Measurements from ENCODE around the gene GABRR3.
"Not testable (repeated sequence)": the region's sequence is repeated elsewhere in the genome, so short reads cannot be mapped to it uniquely, and the experiment has no call there.

The GABRR3 gene

DNA sequence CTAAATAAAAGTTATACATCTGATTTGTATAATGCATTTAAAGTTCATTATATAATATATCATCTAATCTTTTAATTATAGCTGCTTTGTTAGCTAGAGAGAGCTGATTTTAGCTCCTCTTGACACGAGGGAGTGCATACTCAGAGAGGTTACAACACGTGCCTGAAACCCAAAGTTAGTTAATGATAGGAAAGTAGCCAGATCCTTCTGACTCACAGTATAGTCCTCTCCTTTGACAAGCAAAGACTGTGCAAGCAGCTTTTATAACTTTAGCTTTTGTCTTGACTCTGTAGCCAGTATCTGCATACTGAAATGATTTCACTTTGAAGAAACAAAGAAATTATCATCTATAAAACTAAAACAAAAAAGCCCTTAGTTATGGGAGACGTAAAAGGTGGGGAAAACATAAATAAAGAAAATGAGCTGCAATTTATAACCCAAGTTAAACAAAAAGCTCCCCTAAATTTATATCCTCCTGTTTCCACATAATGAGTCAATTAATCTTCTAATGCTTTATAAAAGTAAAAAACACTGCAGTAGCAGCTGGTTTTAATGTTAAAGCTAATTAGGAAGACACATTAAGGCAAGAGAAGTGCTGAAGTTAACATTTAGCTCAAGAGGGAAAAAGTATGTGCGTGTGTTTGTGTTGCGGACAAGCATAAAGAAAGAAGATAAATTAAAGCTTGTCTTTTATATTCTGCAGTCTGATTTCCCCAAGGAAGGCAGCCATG, 13.1 kb downstream of the GABRR3 start:
- DNase-seq (ENCODE audit: low spot score): no peak

DNA sequence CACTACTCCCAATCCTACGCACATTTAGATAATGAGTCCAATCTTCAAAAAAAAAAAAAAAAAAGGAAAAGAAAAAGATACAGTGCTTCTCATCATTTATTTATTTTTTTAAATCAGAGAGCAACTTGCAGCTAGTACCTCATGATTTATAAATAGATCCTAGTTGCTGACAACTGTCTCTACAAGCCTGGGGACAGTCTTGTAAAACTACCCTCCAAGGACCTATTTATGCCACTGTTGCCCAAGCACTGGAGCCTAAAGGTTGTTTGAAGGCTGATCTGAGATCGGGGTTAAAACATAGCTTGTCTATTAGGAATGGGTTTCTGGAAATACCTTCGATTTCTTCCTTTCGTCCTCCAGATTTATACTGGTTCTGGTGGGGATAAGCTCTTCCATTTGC, 14.7 kb downstream of the GABRR3 start:
- no peak for DNase-seq (ENCODE audit: low spot score)

DNA sequence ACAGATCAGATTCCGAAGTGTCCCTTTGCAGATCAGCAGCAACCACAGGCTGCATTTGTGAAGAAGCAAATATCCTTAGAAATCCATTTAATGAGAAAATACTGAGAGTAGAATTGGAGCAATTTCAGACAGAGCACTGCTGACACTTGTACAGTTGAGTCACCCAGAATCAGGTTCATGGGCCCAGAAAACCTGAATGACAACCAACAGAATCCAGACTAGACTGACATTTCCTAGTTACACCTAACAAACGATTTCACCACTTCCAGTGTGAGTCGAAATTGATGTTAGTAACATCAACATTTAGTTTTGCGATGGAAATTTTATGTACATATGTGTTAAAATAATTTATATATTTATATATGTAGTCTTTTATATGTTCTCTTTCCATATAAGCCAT, 16.8 kb downstream of the GABRR3 start:
- DNase-seq (ENCODE audit: low spot score): no peak

DNA sequence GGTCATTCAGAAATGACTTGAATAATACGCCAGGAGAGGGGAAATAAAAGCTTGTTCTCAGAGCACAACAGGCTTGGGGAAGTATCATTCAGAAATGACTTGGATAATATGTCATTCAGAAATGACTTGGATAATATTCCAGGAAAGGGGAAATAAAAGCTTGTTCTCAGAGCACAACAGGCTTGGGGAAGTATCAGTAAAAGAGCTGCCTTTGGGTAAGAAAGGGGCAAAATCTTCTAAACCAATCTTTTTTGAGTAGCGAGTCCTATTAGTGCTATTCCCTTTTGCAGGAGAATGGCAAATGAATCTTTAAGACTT, 20.9 kb downstream of the GABRR3 start:
- DNase-seq (ENCODE audit: low spot score): no peak

DNA sequence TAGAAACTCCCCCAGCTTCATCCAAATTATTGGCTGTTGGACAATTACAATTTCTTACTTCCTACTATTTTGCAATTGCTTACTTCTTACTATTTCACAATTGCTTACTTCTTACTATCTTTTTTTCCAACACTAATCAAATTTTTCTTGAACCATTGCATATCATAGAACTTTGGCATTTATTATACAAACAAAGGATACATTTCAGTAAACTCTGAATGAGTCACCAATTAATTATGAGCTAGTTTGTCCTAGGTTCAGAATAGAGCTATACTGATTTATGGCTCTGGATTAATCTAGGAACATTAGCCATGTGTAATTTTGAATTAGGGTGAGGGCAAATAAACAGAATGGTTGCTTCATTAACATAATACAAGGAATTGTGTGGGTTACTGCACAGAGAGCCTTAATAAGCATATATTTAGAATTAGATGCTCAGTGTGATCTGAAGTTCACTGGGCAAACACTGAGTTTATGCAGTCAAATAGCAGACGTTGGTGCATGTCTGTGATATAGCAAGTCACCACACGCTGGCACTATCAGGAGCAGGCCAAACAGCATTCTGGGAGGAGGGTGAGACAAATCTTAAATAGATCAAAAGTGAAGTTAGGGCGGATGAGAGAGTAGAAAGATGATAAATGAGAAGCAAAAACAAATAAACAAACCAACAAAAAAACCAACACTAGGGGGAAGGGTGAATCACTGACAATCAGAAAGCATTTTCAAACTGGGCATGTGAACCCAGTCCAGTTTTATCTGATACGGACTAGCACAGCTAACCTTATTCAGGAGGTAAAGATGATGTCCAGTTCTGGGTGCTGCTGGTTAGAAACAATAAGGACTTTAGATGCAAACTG, 21.5 kb downstream of the GABRR3 start:
- DNase-seq (ENCODE audit: low spot score): no peak

DNA sequence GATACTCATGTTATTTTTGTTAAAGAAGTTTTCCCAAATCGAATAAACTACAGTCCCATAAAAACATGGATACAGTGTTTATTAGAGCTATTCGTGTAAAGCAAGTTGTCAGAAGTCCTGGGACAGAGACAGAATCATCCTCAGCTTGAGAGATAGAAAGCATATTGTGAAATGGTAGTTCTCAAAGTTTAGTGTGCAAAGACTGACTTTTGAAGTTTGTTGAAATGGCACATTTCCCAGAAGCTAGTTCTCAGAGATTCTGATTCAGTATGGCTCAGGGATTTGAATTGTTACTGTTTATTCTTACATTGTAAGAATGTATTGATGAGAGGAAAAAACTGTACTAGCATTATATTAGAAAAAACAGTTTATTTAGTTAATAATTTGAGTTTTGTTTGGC, 22.1 kb downstream of the GABRR3 start:
- no peak for DNase-seq (ENCODE audit: low spot score)

DNA sequence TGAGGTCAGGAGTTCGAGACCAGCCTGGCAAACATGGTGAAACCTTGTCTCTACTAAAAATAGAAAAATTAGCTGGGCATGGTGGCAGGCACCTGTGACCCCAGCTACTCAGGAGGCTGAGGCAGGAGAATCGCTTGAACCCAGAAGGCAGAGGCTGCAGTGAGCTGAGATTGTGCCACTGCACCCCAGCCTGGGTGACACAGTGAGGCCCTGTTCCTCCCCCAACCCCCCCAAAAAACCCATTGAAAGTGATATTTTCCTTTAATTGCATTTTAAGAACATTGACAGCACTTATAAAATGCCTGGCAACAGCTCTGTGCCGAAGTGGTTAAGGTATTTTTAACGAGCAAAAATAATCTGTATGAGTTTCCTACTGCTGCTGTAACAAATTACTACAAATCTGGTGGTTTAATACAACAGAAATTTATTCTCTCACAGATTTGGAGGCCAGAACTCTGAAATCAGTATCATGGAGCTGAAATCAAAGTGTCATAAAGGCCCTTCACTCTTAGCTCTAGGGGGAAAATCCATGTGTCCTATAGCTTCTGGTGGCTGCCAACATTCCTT, 24.1 kb downstream of the GABRR3 start:
- not testable (repeated sequence) for DNase-seq (ENCODE audit: low spot score)

DNA sequence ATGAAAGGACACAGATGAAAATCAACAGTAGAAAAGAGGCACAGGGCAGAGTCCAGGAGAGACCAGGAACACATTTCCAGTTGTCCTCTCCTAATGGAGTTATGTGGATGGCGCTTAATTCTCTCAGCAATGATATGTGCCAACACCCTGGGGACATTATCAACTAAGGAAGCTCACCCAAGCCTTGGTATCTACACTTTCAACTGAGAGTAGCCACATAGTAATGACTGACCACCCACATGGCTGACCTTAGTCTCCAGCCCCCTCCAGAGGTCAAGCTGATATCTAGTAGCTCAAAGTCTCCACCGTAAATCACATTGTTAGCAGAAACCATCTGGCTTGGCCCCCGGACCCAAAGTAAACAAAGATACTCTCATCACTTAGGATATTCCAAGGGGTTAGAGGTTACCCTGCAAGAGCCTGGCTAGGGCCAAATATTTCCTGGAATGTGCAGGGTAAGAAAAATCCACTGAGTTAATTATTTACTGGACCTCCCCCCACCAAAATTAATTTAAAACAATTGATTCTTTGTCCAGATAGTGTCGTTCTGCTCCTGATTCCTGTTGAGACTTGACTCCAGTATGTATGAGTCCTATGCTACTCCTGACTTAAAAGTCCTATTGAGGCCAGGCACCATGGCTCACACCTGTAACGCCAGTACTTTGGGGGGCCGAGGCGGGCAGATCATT, 24.8 kb downstream of the GABRR3 start:
- no peak for DNase-seq (ENCODE audit: low spot score)

DNA sequence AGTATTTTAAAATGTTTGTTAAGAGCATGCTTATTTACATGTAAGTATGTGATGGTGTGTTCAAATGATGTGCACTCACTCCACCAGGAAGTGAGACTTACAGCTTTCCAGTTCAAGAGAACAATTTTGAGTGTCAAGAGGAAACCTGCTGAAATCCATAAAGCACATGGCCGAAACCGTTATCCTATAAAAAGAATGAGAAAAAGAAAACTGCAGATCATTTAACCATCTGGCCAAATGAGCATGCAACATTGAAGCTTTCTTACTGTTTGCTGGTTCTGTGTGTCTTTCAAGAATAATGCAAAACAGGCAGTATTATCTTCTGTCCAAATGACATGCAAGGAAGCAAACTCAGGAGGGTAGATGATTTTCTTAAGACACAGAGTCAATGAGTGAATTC, 26.3 kb downstream of the GABRR3 start:
- no peak for DNase-seq (ENCODE audit: low spot score)

DNA sequence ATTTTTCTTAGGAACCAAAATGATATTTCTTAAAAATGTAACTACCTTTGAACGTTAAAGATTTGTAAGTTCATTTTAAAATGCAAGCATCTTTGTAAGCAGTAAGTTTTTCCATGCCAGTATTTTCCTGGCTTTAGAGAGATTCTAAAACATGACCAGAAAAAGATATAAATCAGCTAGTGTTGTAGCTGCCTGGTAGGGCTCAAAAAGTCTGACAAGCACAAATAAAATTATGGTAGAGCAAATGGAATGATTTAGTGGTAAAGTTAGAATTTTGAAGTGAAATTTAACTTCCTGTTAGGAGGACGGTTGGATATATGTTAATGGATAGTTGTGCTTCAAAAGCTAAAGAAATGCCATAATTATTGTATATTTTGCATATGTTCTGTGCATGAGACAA, 29.7 kb downstream of the GABRR3 start:
- DNase-seq (ENCODE audit: low spot score): no peak

DNA sequence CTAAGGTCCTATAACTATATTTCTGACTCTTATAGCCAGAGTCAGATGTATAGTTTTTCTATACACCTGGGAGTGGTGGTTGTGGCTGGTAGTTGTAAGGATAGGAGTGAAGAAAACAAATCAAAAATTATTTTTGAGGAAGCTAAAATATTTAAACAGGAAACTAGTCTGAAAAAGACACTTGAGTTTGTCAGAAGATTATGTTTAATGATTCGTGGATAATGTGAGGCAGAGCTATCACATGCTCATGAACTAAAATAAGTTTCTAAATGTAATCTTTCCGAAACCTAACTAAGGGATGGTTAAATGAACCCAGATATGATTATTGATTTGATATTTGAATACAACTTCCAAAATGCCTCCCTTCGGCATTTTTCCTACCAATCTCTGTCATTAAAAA, 30.4 kb downstream of the GABRR3 start:
- no peak for DNase-seq (ENCODE audit: low spot score)

DNA sequence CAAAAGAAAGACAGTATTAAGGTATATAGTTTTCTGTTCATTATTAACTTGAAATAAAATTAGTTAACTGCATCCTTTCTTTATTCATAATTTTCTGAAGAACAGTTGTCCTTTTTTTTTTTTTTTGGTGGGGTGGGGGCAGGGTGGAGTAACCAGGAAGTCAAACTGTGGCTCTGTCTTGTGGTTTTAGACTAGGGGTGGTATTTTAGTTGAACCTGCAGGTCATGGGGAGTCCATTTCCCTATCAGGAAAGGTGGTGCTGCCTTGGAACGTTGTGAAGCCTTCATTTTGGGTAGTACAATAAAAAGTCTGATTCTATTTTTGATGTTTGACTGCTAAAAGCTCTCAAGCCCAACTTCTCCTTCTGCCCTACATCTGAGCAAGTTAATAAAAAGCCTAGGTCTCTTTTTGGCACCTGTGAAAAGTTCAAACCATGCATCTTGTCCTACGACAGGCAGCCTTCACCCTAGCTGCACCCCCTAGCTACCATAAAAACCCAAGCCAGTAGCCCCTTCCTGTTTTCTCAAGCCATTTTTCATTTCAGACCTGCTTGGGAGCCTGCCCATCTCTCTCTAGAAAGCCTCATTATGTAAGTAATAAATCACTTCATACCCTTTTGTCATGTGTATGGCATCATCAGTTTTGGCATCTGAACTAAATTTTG, 31.7 kb downstream of the GABRR3 start:
- DNase-seq (ENCODE audit: low spot score): no peak

DNA sequence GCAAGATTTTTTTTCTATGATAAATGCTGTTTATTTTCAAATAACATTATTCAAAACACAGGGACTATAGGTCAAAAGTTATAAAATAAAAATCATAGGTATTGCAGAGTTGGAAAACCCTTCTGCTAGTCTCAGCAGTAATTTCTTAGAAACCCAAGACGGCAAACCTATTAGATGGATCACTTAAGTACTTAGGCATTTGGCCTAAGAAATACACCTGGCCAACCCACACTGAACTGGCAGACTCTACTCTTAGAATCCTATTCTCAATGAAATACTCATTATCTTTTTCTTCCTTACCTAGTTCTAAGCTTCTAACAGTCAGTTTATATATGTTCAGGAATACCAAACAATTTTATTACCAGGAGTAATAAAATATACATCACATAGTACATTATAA, 32.4 kb downstream of the GABRR3 start:
- no peak for DNase-seq (ENCODE audit: low spot score)

DNA sequence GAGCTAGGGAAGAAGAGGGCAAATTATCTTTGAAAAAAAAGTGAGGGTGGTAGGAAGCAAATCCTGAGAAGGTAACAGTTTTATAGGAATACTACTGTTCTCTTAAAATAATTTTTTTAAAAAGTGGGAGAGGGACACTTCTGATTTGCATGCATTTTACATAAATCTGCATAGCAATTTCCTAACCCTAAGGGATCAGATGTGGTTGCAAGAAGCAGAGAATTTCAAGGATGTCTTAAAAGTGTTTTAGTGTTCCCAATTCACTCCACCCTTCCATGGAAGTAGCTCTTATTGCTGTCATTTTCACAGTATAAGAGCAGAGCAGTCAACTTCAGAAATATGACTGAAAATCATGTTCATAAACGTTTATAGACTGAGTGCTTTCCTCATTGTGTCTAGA, 35.1 kb downstream of the GABRR3 start:
- no peak for DNase-seq (ENCODE audit: low spot score)

DNA sequence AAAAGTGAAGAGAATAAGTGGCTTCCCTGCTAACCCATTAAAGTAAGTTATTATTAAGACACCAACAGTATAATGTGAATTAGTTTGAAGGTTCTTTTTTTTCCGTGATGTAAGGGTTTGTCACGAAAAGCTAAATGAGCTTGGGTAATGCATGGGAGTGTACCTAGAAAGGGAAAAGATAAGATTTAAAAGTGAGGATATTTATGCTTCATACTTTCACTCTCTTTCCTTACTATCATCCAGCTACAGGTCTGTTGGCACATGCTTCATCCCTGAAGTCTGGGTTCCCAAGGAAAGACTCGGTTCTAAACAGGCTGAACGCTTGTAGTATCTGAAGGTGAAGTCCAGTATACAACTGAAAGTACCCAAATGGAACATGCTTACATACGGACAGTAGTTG, 36.0 kb downstream of the GABRR3 start:
- no peak for DNase-seq (ENCODE audit: low spot score)

DNA sequence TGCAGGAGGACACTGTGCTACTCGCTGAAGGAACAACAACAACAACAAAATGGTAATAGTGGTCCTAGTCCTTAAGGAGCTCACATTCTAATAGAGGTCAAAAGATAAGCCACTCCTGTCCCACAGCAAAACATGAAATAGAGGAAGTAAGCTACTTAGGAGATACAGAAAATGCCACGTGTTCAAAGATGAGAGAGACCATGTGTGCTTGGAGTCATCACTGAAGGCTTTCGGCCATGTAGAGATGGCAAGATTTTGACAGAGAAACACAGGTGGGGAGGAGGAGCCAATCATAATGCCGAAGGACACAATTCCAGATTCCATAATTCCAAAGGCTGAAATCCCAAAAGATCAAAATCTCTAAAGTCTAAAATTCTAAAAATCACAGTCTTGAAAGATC, 38.1 kb downstream of the GABRR3 start:
- no peak for DNase-seq (ENCODE audit: low spot score)

DNA sequence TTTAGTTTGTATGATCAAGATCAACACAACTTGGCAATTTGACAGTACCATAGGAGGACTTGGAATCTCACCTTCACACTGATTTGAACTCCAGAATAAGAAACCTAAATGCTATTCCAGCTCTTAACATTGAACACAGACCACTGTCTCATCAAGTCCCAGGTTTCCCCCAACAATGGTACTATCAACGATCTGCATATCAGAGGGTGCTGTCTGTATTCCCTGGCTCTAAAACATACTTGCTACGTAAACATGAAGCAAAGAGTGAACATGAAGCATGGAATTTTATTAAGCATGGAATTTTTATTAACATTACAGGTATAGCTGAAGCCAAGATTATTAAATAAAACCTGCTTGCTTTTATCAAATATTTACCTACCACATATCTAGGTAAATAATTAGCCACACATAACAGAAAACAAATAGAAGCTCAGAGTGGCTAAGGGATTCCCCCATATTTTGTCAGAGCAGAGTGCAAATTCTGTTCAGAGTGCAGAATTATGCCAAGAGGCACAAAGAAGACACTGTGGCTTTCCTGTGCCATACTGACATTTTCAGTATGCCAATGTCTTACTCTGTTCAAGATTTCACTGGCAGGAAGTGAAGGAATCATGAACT, 40.7 kb downstream of the GABRR3 start:
- no peak for DNase-seq (ENCODE audit: low spot score)

DNA sequence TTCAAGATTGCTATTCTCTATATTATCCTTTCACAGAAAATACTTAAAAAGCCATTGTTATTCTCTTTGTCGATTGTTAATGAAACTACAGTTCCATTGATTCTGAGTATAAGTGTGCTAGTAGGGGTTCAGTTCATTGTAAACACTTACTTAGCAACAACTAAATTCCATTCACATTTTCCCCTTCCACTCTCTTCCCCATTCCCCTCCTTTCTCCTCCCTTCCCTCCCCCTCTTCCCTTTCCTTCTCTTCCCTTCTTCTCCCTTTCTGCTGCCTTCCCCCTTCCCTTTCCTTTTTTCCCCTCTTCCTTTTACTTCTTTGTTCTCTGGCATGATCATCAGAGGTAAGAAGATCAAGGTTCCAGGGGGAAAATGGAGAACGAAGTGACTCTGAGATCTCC, 41.6 kb downstream of the GABRR3 start:
- no peak for DNase-seq (ENCODE audit: low spot score)

DNA sequence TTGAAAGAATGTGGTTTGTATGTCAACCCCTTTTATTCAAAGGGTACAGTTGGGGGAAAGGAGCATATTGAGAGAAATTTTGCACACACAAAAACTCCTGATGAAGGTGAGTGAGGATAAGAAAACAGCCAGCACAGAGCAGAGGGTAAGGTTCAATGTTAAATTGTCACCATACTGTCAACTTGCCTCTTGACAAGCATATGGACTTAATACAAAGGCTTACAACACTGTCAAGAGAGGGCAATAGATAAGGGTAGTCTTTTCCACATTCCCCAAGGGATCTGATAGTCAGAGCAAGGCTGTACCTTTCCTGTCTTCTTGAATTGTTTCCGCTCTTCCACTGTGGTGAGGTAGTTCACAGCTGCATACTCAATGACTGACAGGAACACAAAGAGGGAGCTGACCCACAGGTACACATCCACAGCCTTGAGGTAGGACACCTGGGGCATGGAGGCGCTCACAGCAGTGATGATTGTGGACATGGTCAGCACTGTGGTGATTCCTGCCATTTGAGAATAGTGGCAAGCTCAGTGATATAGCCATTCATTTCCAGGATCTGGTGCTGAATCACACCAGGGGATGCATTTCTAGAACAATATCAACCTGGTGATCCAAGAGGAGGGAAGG, 42.5 kb downstream of the GABRR3 start:
- DNase-seq (ENCODE audit: low spot score): no peak

DNA sequence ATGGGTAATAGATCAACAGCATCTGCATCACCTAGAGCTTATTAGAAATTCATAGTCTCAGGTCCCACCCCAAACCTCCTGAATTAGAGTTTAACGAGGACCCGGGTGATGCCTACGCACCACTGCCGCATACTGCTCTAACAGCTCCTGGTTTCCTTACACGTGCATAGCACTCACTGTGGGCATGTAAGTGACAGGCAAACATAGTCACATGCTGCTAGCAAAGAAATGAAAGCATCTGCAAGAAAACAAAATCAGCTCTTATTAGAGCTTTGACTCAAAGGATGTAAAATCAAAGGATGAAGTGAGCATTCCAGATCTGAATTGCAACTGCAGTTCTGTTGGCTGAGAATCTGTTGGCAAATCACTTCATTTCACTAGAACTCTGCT, 43.8 kb downstream of the GABRR3 start:
- no peak for DNase-seq (ENCODE audit: low spot score)

DNA sequence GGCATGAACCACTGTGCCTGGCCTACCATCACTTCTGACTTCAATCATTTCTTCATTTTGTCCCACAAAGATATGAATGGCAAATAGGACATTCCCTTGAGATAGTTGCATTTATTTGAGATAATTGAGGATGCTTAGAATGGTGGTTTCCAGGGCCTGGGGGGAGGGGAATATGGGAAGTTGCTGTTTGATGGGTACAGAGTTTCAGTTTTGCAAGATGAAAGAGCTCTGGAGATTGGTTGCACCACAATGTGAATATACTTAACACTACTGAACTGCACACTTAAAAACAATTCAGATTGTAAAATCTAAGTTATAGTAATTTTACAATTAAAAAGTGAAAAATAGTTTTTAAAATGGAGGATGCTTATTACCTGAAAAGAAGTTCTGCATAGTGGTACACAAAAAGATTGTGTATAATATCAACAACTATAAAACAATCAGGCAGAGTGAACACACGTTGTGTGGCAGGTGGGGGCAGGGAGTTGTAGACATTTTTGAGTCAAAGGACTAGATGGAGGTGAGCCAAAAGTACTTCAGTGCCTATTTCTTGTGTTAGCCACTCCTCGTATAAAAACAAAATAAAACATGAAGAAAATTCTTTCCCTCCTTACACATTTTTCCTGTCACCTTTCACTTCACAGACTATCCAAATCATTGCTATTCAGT, 44.4 kb downstream of the GABRR3 start:
- no peak for DNase-seq (ENCODE audit: low spot score)

Measured in Ammon's horn (tissue), 1 donor.